CD4-positive, alpha-beta T cell treated with Interleukin-15 for 1 hour (primary cell): ENCODE data around the gene TXLNG.
A peak's percentile ranks its signal among the peaks of the same experiment; 100 is the strongest.

Source experiments
- DNase-seq: peaks from one replicate; pipeline ENCODE4 v3.0.0-alpha.2; 2020

The TXLNG gene

GRCh38 chrX:16882702-16883486 lies 96.6 kb downstream of the TXLNG start:
- DNase-seq, result peak; percentile 59

DNA sequence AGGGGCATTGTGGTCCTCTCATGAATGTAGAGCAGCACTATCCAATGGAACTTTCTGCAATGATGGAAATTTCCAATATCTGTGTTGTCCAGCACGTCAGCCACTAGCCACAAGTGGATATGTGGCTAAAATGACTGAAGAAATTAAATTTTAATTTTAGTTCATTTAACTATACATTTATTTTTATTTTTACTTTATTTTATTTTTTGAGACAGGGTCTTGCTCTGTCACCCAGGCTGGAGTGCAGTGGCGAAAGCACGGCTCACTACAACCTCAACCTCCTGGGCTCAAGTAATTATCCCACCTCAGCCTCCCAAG lies 97.2 kb downstream of the TXLNG start:
- no peak for DNase-seq

DNA sequence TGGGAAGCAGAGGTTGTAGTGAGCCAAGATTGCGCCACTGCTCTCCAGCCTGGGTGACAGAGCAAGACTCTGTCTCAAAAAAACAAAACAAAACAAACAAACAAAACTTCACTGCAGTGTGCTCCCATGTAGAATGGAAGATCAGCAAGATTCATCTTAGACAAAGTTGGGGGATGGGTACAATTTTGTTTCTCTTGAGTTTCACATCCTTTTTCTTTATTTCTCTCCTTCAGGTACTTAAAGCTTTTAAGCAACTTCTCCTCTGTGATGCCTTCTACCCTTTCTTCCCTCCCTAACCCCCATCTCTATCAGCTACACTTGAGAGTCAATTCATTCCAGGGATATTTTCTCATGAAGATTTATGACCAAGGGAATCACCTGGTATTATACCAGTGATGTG lies 99.4 kb downstream of the TXLNG start:
- DNase-seq, result no peak

- DNase-seq, result peak; percentile 60
These were observed 106.5 kb downstream of the TXLNG start for GRCh38 chrX:16892504-16893362.
